Measurements from ENCODE around the gene LIPC. TPM values are rescaled to one million over a fixed set of nuclear protein-coding genes. Genes with fewer than 3 reads are reported as not detected.

Gene LIPC
- total RNA-seq, 2 experiments from 2014 or later, result 1.5 to 3.9 TPM

DNA sequence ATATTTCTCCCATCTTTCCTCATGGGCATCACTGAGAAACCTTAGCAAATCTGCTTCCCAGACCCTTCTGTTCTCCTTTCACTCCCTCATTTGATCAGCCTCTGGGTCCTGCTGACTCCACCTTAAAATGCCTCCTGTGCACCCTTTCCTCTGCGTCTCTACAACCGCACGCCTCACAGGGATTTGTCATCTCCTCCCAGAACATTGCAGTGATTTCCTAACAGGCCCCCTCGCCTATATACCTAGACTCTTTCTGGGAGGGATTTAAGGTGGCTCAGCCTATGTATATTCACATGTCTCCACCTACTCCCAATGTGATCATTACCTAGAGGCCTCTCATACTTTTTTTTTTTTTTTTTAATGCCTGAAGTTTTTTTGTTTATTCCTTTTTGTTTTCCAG lies 69.2 kb downstream of the LIPC start:
- H3K36me3 Mint-ChIP-seq (ENCODE audit: low read depth), result peaks cover 2% of the 10 kb centered on the region
- no peaks in the 10 kb centered on the region for H3K27me3 Mint-ChIP-seq
- CTCF ChIA-PET, result no interaction called here
- H3K9me3 Mint-ChIP-seq, result peaks cover 7% of the 10 kb centered on the region
- no peak overlapping the region for H3K4me3 Mint-ChIP-seq
- no peak overlapping the region for H3K27ac Mint-ChIP-seq
- peaks cover 27% of the 10 kb centered on the region for H3K4me1 Mint-ChIP-seq
- POLR2A ChIA-PET, result no interaction called here
- no peak for DNase-seq

- ChIA-PET CTCF (interaction anchor here (0.6 to 1.6 kb wide), 2 partner anchors 12 to 196 kb away, joined by 4 read pairs; no protein-coding TSS in a partner anchor), POLR2A (no interaction called here)
- H3K36me3 Mint-ChIP-seq (ENCODE audit: low read depth), result peaks cover 8% of the 10 kb centered on the region
- H3K27me3 Mint-ChIP-seq, result no peaks in the 10 kb centered on the region
- DNase-seq, result no peak
- H3K27ac Mint-ChIP-seq, result no peak overlapping the region
- no peak overlapping the region for H3K4me3 Mint-ChIP-seq
- H3K4me1 Mint-ChIP-seq, result peaks cover 28% of the 10 kb centered on the region
- peaks cover 3% of the 10 kb centered on the region for H3K9me3 Mint-ChIP-seq
Measured at GRCh38 chr15:58501636-58502188, 69.9 kb downstream of the LIPC start.

- Mint-ChIP-seq H3K4me1 (peaks cover 26% of the 10 kb centered on the region), H3K27ac (no peak overlapping the region), H3K36me3 (ENCODE audit: low read depth) (peaks cover 15% of the 10 kb centered on the region), H3K27me3 (peaks cover 2% of the 10 kb centered on the region), H3K9me3 (peaks cover 11% of the 10 kb centered on the region), H3K4me3 (no peak overlapping the region)
- ChIA-PET POLR2A (no interaction called here), CTCF (no interaction called here)
- no peak for DNase-seq
Measured at GRCh38 chr15:58503139-58504027, 71.6 kb downstream of the LIPC start.

GRCh38 chr15:58504674-58505234 lies 73.0 kb downstream of the LIPC start:
- H3K27ac Mint-ChIP-seq, result no peak overlapping the region
- POLR2A ChIA-PET, result no interaction called here
- DNase-seq, result no peak

GRCh38 chr15:58505581-58505980 lies 73.8 kb downstream of the LIPC start:
- peaks cover 15% of the 10 kb centered on the region for H3K36me3 Mint-ChIP-seq (ENCODE audit: low read depth)
- peaks cover 26% of the 10 kb centered on the region for H3K4me1 Mint-ChIP-seq
- POLR2A ChIA-PET, result no interaction called here
- H3K9me3 Mint-ChIP-seq, result peaks cover 11% of the 10 kb centered on the region
- H3K4me3 Mint-ChIP-seq, result no peak overlapping the region
- H3K27me3 Mint-ChIP-seq, result peaks cover 4% of the 10 kb centered on the region
- CTCF ChIA-PET, result interaction anchor here (0.6 to 4.8 kb wide), 6 partner anchors 12 to 217 kb away, joined by 3 to 20 read pairs (median 4); no protein-coding TSS in a partner anchor
- no peak for DNase-seq
- peak overlapping the region; percentile 3 for H3K27ac Mint-ChIP-seq

More at GRCh38 chr15:58504674-58505234, 73.0 kb downstream of the LIPC start:
- Mint-ChIP-seq H3K9me3 (peaks cover 11% of the 10 kb centered on the region), H3K27me3 (peaks cover 4% of the 10 kb centered on the region), H3K36me3 (ENCODE audit: low read depth) (peaks cover 15% of the 10 kb centered on the region), H3K4me3 (no peak overlapping the region), H3K4me1 (peaks cover 26% of the 10 kb centered on the region)
- CTCF ChIA-PET, result interaction anchor here (1.0 to 4.8 kb wide), 6 partner anchors 13 to 146 kb away, joined by 3 to 20 read pairs (median 4); no protein-coding TSS in a partner anchor

GRCh38 chr15:58506064-58506490 lies 74.3 kb downstream of the LIPC start:
- Mint-ChIP-seq H3K9me3 (peaks cover 11% of the 10 kb centered on the region), H3K27me3 (peaks cover 4% of the 10 kb centered on the region), H3K36me3 (ENCODE audit: low read depth) (peaks cover 15% of the 10 kb centered on the region), H3K4me3 (no peak overlapping the region), H3K4me1 (peaks cover 26% of the 10 kb centered on the region), H3K27ac (peak overlapping the region; percentile 84)
- no peak for DNase-seq
- POLR2A ChIA-PET, result no interaction called here
- CTCF ChIA-PET, result interaction anchor here (0.6 to 4.8 kb wide), 9 partner anchors 8 to 216 kb away, joined by 3 to 20 read pairs (median 5); no protein-coding TSS in a partner anchor

DNA sequence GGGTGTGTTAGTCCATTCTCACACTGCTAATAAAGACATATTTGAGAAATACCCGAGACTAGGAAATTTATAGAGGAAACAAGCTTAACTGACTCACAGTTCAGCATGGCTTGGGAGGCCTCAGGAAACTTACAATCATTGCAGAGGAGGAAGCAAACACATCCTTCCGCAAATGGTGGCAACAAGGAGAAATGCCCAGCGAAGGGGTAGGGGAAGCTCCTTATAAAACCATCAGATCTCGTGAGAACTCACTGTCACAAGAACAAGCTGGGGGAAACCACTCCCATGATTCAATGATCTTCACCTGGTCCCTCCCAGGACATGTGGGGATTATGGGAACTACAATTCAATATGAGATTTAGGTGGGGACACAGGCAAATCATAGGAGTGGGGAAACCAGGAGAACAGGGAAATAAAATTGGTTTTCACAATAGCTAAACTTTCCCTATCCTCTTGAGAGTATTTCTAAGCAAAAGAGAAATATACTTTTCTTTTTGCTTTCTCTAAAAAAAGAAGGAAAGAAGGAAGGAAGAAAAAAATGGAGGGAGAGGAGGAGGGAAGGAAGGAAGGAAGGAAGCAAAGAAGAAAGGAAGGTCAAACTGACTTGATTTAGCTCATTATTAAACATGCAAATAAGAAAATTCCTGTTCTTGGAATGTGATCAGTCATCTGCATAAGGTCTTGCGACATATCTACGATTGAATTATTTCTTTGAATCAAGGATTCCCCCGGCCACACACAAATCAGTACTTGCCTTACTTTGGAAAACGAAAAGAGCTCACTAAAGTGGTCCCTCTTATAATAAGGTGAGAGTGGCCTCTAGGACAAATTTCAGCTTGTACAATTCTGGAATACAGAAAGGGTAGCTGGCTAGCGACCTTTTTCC lies 75.2 kb downstream of the LIPC start:
- Mint-ChIP-seq H3K4me3 (no peak overlapping the region), H3K27ac (peak overlapping the region; percentile 84), H3K4me1 (peaks cover 26% of the 10 kb centered on the region), H3K9me3 (peaks cover 11% of the 10 kb centered on the region), H3K27me3 (peaks cover 4% of the 10 kb centered on the region), H3K36me3 (ENCODE audit: low read depth) (peaks cover 15% of the 10 kb centered on the region)
- ChIA-PET POLR2A (no interaction called here), CTCF (interaction anchor here (0.7 to 4.8 kb wide), 7 partner anchors 9 to 53 kb away, joined by 3 to 20 read pairs (median 5); no protein-coding TSS in a partner anchor)
- DNase-seq, result no peak

DNA sequence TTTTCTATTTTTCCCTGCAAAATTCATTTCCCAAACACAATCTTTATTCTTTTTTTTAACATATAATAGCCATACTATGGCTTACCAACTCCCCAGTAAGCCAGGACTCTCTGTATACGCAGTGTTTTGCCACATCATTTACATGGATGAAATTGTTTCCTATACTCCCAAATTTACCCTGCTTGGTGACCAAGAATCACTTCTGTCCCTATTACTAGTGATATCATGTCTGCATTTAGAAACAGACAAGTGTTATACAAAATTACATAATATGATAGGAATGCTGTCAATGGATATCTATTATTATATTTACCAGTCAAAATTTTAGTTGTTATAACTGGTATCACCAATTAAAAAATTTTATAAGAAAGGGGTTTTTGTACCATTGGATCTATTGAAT lies 77.8 kb downstream of the LIPC start:
- peaks cover 15% of the 10 kb centered on the region for H3K9me3 Mint-ChIP-seq
- H3K4me1 Mint-ChIP-seq, result peaks cover 34% of the 10 kb centered on the region
- H3K27me3 Mint-ChIP-seq, result peaks cover 4% of the 10 kb centered on the region
- ChIA-PET POLR2A (no interaction called here), CTCF (interaction anchor here (1.1 to 4.8 kb wide), 2 partner anchors 8 to 40 kb away, joined by 3 to 20 read pairs; no protein-coding TSS in a partner anchor)
- peaks cover 15% of the 10 kb centered on the region for H3K36me3 Mint-ChIP-seq (ENCODE audit: low read depth)
- no peak overlapping the region for H3K27ac Mint-ChIP-seq
- H3K4me3 Mint-ChIP-seq, result no peak overlapping the region
- no peak for DNase-seq

- Mint-ChIP-seq H3K9me3 (peaks cover 20% of the 10 kb centered on the region), H3K27ac (no peak overlapping the region), H3K4me1 (peaks cover 32% of the 10 kb centered on the region), H3K36me3 (ENCODE audit: low read depth) (peaks cover 21% of the 10 kb centered on the region), H3K4me3 (no peak overlapping the region), H3K27me3 (peaks cover 4% of the 10 kb centered on the region)
- CTCF ChIA-PET, result interaction anchor here (0.8 to 1.2 kb wide), 3 partner anchors 12 to 31 kb away, joined by 3 read pairs; no protein-coding TSS in a partner anchor
- POLR2A ChIA-PET, result no interaction called here
- DNase-seq, result no peak
Measured at GRCh38 chr15:58510715-58511598, 79.2 kb downstream of the LIPC start.

GRCh38 chr15:58511599-58511987 lies 79.8 kb downstream of the LIPC start:
- ChIA-PET CTCF (interaction anchor here (1.0 to 1.2 kb wide), 2 partner anchors 11 to 14 kb away, joined by 3 read pairs; no protein-coding TSS in a partner anchor), POLR2A (no interaction called here)
- no peak overlapping the region for H3K27ac Mint-ChIP-seq
- H3K27me3 Mint-ChIP-seq, result peaks cover 4% of the 10 kb centered on the region
- DNase-seq, result no peak
- peaks cover 23% of the 10 kb centered on the region for H3K9me3 Mint-ChIP-seq
- H3K36me3 Mint-ChIP-seq (ENCODE audit: low read depth), result peaks cover 21% of the 10 kb centered on the region
- no peak overlapping the region for H3K4me3 Mint-ChIP-seq
- peaks cover 32% of the 10 kb centered on the region for H3K4me1 Mint-ChIP-seq

DNA sequence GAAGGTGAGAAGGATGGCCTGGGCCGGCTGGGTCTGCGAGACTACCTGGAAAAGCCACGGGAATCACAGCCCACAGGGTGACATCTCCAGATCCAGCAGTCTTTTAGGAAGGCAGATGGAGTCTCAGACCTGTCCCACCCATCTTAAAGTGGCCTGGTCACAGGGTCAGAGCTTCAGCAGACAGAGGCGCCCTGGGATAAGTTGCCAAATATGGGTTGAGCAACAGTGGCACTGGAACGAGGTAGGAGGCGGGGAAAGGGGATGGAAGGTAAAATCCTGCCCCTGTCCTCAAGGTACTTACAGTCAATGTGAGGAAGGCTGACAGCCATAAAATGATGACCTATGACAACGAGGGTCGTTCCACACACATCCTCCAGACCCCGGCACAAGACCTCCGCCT lies 80.7 kb downstream of the LIPC start:
- peaks cover 19% of the 10 kb centered on the region for H3K36me3 Mint-ChIP-seq (ENCODE audit: low read depth)
- H3K9me3 Mint-ChIP-seq, result peaks cover 17% of the 10 kb centered on the region
- peaks cover 4% of the 10 kb centered on the region for H3K27me3 Mint-ChIP-seq
- ChIA-PET POLR2A (no interaction called here), CTCF (interaction anchor here (0.9 kb wide), 1 partner anchor 55 kb away, joined by 3 read pairs; no protein-coding TSS in a partner anchor)
- no peak for DNase-seq
- no peak overlapping the region for H3K4me3 Mint-ChIP-seq
- peaks cover 35% of the 10 kb centered on the region for H3K4me1 Mint-ChIP-seq
- no peak overlapping the region for H3K27ac Mint-ChIP-seq

All from activated CD4-positive, alpha-beta T cell treated with anti-CD3 and anti-CD28 coated beads, Interleukin-2, amount 10 ng/mL, durations not matched to agents 7 days and 5 days (primary cell).